ENCODE data around the gene AFF3. TPM values are rescaled to one million over a fixed set of nuclear protein-coding genes. Genes with fewer than 3 reads are reported as not detected.

Gene AFF3
- total RNA-seq, 6 experiments from 2014 or later: 1.3 to 7.3 (median 6.4) TPM

DNA sequence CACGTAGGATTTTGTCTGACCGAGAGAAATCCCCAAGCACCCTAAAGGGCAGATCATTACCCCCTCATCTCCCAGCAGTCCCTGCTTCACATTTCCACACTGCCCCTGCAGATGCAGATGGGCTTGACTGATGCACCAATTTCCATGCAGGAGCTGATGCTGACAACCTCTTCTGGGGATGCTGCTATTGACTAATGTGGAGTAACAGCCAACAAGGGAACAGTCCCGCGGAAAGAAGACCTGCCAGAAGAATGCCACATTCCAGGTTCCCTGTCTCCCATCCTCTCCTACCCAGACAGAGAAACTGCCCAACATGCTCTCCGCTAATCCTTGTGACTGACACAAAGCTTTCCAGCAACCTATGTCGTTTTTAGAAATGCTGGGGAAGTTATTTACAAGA is 91.7 kb downstream of the AFF3 start:
- intact Hi-C loops (cut with DNase I): no loop called here
- ATAC-seq (no peak), DNase-seq (no peak)
- no peaks in the 10 kb centered on the region for H3K4me1 ChIP-seq
- WGBS (ENCODE audit: insufficient coverage, low coverage, low lambda C conversion rate, missing lambda C conversion rate): 82% methylated on average over 3 of the region's 6 CpGs
- TF ChIP-seq, protein P1, sequence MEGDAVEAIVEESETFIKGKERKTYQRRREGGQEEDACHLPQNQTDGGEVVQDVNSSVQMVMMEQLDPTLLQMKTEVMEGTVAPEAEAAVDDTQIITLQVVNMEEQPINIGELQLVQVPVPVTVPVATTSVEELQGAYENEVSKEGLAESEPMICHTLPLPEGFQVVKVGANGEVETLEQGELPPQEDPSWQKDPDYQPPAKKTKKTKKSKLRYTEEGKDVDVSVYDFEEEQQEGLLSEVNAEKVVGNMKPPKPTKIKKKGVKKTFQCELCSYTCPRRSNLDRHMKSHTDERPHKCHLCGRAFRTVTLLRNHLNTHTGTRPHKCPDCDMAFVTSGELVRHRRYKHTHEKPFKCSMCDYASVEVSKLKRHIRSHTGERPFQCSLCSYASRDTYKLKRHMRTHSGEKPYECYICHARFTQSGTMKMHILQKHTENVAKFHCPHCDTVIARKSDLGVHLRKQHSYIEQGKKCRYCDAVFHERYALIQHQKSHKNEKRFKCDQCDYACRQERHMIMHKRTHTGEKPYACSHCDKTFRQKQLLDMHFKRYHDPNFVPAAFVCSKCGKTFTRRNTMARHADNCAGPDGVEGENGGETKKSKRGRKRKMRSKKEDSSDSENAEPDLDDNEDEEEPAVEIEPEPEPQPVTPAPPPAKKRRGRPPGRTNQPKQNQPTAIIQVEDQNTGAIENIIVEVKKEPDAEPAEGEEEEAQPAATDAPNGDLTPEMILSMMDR (IDR thresholded peaks at IDR 0.05): no peak
- no peak for TF ChIP-seq POLR2A (IDR thresholded peaks at IDR 0.05)
- H3K4me3 ChIP-seq: no peak overlapping the region
- H3K27me3 ChIP-seq: no peaks in the 10 kb centered on the region
- H3K36me3 ChIP-seq: no peaks in the 10 kb centered on the region
- no peaks in the 10 kb centered on the region for H3K9me3 ChIP-seq
- H3K27ac ChIP-seq: no peak overlapping the region

DNA sequence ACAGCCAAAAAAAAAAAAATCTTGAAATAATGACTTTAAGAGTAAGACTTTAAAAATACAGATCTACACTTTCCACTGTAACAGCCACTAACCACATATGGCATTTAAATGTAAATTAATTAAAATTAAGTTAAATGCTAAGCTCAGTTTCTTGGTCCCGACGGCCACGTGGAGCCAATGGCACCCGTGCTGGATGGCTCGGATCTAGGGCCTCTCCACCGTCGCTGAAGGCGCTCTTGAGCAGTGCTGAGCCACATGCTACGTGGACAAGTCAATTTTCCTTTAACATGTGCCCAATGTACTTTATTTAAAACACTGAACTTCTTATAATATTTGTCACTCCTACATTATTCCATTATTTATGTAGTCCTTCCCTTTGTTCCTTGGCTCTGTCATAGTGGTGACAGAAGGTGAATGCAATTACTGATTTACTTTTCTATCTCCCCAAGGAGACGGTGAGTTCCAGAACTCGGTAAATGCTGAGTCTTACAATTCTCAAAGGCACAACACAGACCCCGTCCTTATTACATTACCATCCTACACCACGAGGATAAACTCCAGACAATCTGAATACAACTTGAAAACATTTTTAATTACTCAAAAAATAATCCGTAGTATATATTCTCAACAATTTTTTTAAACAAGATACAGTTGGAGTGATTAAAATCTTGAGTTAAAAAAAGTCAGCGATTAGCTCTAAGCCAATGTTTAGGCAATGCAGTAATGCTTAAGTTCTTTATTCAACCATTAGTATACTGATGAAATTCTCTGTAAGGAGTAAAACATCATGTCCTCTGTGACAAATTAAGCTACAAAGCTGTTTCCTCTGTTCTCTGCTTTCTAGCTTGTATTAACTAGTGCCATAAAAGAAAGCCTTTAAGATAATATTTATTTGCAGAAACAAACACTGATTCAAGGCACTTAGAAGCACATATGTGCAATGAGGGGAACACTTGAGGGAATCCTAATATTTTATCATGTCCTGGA is 95.1 kb downstream of the AFF3 start:
- intact Hi-C loops (cut with DNase I): no loop called here
- H3K4me1 ChIP-seq: no peaks in the 10 kb centered on the region
- TF ChIP-seq, protein P1 (IDR thresholded peaks at IDR 0.05): no peak
- no peak for TF ChIP-seq POLR2A (IDR thresholded peaks at IDR 0.05)
- H3K9me3 ChIP-seq: no peaks in the 10 kb centered on the region
- DNase-seq: no peak
- 86% methylated on average over 15 of the region's 15 CpGs for WGBS (ENCODE audit: insufficient coverage, low coverage, low lambda C conversion rate, missing lambda C conversion rate)
- no peak overlapping the region for H3K27ac ChIP-seq
- no peaks in the 10 kb centered on the region for H3K27me3 ChIP-seq
- no peaks in the 10 kb centered on the region for H3K36me3 ChIP-seq
- no peak overlapping the region for H3K4me3 ChIP-seq
- no peak for ATAC-seq

DNA sequence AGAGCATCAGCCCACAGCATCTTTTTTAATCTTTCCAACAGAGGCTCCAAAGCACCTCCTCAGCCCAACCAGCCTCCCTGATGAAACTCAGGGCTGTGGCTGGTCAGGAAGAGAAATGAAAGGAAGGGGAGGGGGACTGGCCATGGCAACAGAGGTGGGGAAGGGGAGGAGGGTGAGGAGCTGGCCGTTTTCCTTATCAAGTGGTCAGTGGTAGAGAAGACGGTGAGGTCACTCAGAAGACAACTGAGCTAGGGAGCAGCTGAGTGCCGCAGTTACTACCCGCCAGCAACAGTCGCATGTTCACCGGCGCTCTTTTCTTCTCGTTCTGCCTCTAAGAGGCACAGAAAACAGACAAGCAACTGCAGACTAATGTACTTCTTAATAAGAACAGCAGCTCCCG is 97.4 kb downstream of the AFF3 start:
- no peaks in the 10 kb centered on the region for H3K27me3 ChIP-seq
- DNase-seq (no peak), ATAC-seq (no peak)
- no peaks in the 10 kb centered on the region for H3K36me3 ChIP-seq
- WGBS (ENCODE audit: insufficient coverage, low coverage, low lambda C conversion rate, missing lambda C conversion rate): 59% methylated on average over 3 of the region's 9 CpGs
- H3K4me3 ChIP-seq: no peak overlapping the region
- intact Hi-C loops (cut with DNase I): no loop called here
- H3K9me3 ChIP-seq: no peaks in the 10 kb centered on the region
- H3K4me1 ChIP-seq: no peaks in the 10 kb centered on the region
- no peak for TF ChIP-seq POLR2A (IDR thresholded peaks at IDR 0.05)
- TF ChIP-seq, protein P1 (IDR thresholded peaks at IDR 0.05): no peak
- H3K27ac ChIP-seq: no peak overlapping the region

DNA sequence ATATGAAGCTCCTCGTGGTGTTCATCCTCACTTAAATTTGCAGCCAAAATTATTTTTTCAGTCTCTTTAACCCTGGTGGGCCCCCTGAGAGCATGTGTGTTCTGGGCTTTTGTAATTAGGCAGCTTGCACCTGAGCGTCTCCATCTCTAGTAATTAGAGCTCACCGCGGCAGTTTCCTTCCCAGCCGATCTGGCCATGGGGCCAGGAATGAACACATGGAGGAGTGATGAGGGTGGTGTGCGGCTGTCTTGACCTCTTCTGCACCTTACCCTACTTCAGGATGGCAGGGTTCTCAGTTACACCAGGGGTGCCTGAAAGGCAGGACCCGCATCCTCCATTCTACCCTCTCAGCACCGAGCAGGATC is 98.5 kb downstream of the AFF3 start:
- Histone ChIP-seq H3K4me1 (no peaks in the 10 kb centered on the region), H3K9me3 (no peaks in the 10 kb centered on the region), H3K27me3 (no peaks in the 10 kb centered on the region), H3K36me3 (no peaks in the 10 kb centered on the region), H3K27ac (no peak overlapping the region), H3K4me3 (no peak overlapping the region)
- TF ChIP-seq POLR2A (IDR thresholded peaks at IDR 0.05): no peak
- TF ChIP-seq, protein P1 (IDR thresholded peaks at IDR 0.05): no peak
- intact Hi-C loops (cut with DNase I): no loop called here
- ATAC-seq (no peak), DNase-seq (no peak)
- 94% methylated on average over 5 of the region's 8 CpGs for WGBS (ENCODE audit: insufficient coverage, low coverage, low lambda C conversion rate, missing lambda C conversion rate)

Measured in right lobe of liver (tissue), 6 donors.